Hepatocyte (in vitro differentiated cells): ENCODE measurements around the gene DISP2. TPM values are rescaled to one million over a fixed set of nuclear protein-coding genes. Genes with fewer than 3 reads are reported as not detected.

Experiments used
- DNase-seq: peaks from one replicate; pipeline ENCODE4 v3.0.0-alpha.2; 2016; ENCODE audit warnings: low spot score
- H2AFZ ChIP-seq: fragments of 200-600 bp; sonication (generic); 2 replicates; pipeline ENCODE4 v1.6.0; 2016; ENCODE audit warnings: antibody characterized with exemption, mild to moderate bottlenecking
- H3K27ac ChIP-seq: fragments of 200-600 bp; sonication (generic); 2 replicates; pipeline ENCODE4 v1.5.1; 2016; ENCODE audit warnings: mild to moderate bottlenecking
- H3K27me3 ChIP-seq: fragments of 200-600 bp; sonication (generic); 2 replicates; pipeline ENCODE4 v1.6.1; 2016
- H3K36me3 ChIP-seq: fragments of 200-600 bp; sonication (generic); replicated peaks from 2 replicates; pipeline ENCODE4 v1.5.1; 2016; ENCODE audit warnings: low read depth; ENCODE audit not compliant: insufficient read depth
- H3K4me1 ChIP-seq: fragments of 200-600 bp; sonication (generic); 2 replicates; pipeline ENCODE4 v1.5.1; 2016; ENCODE audit warnings: mild to moderate bottlenecking, moderate library complexity; ENCODE audit not compliant: insufficient read depth
- H3K4me2 ChIP-seq: fragments of 200-600 bp; sonication (generic); 2 replicates; pipeline ENCODE4 v1.6.0; 2016
- H3K4me3 ChIP-seq: fragments of 200-600 bp; sonication (generic); 2 replicates; pipeline ENCODE4 v1.5.1; 2016; ENCODE audit warnings: mild to moderate bottlenecking
- H3K79me2 ChIP-seq: fragments of 200-600 bp; sonication (generic); 2 replicates; pipeline ENCODE4 v1.6.0; 2017; ENCODE audit warnings: mild to moderate bottlenecking
- H3K9me2 ChIP-seq: fragments of 200-600 bp; sonication (generic); replicated peaks from 2 replicates; pipeline ENCODE4 v1.6.0; 2017; ENCODE audit warnings: mild to moderate bottlenecking; ENCODE audit not compliant: insufficient read depth
- H3K9me3 ChIP-seq: fragments of 200-600 bp; sonication (generic); 2 replicates; pipeline ENCODE4 v1.5.1; 2016; ENCODE audit warnings: low read depth, mild to moderate bottlenecking
- H4K20me1 ChIP-seq: fragments of 200-600 bp; sonication (generic); 2 replicates; pipeline ENCODE4 v1.6.0; 2016; ENCODE audit warnings: mild to moderate bottlenecking; ENCODE audit not compliant: insufficient read depth, poor library complexity, severe bottlenecking
- CTCF ChIP-seq: fragments of 200-600 bp; sonication (generic); IDR thresholded peaks from 2 replicates; pipeline ENCODE4 v1.5.1; 2016; ENCODE audit warnings: antibody characterized with exemption, mild to moderate bottlenecking; ENCODE audit not compliant: poor library complexity
- EZH2 ChIP-seq: fragments of 200-600 bp; sonication (generic); IDR thresholded peaks from 2 replicates; pipeline ENCODE4 v1.6.1; 2016; ENCODE audit warnings: antibody characterized with exemption, mild to moderate bottlenecking, borderline replicate concordance
- EZH2phosphoT487 ChIP-seq: fragments of 200-600 bp; sonication (generic); IDR thresholded peaks from one replicate; pipeline ENCODE4 v1.6.1; 2018; ENCODE audit warnings: antibody characterized with exemption, mild to moderate bottlenecking, low read depth, moderate library complexity; ENCODE audit not compliant: unreplicated experiment, severe bottlenecking
- WGBS: methylation state at CpG from one replicate; pipeline ENCODE4 v1.1.6; 2016; ENCODE audit warnings: low lambda C conversion rate; ENCODE audit errors: missing lambda C conversion rate; 5-methylcytosine and 5-hydroxymethylcytosine counted together
- polyA plus RNA-seq: library from polyadenylated mRNA; unstranded; fragments of >200 nt; fragmentation: Nextera tagmentation; extraction: Ambion mirVana; gene quantifications from 2 replicates; pipeline ENCODE4 v1.2.1, GENCODE V29; 2016
- total RNA-seq: library from RNA; depleted of rRNA; stranded (reverse); fragments of >200 nt; gene quantifications from 2 replicates; pipeline ENCODE4 v1.2.3, GENCODE V29; 2014

DISP2 gene
- total and polyA plus RNA-seq, 2 experiments from 2014 or later = 0.93 to 1.0 TPM

DNA sequence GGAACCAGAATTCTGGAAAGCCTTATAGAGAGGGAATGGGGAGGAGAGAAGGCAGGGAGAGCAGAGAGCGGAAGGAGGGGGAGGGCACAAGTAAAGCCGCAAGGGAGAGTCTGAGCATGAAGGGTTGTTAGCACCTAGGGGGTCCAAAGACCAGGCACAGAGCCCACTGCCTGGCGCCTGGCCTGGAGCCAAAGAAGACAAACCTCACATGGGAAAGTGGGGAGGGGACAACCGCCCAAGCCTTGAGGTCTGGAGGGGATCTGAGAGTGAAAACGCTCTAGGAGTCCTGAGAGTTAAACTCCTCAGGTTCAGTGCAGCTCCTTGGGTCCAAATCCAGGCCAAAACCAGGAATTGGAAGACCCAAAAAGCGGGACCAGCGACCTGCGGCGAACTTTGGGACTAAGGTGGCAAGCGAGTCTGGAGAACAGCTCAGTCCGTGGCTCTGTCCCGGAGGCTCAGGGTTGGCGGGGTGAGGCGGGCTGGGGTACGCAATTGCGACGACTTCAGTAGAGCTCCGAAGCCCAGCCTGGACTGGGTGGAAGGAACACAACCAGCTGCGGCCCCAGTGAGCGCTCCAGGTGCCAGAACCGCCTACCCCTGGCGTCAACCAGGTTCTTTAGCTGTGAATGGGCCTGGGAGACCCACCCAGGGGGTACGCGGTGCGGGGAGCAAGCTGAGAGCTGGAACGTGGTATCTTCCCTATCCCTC, 35.3 kb upstream of the DISP2 start:
- Histone ChIP-seq H2AFZ (no peak overlapping the region), H3K9me3 (no peaks in the 10 kb centered on the region), H3K27me3 (no peaks in the 10 kb centered on the region), H3K4me2 (peak overlapping the region; percentile 79), H4K20me1 (no peaks in the 10 kb centered on the region), H3K4me3 (no peak overlapping the region), H3K4me1 (peaks cover 17% of the 10 kb centered on the region), H3K36me3 (no peaks in the 10 kb centered on the region), H3K9me2 (no peaks in the 10 kb centered on the region), H3K27ac (no peak overlapping the region), H3K79me2 (peaks cover 19% of the 10 kb centered on the region)
- TF ChIP-seq EZH2 = no peak
- no peak for TF ChIP-seq EZH2phosphoT487
- TF ChIP-seq CTCF = no peak
- DNase-seq = no peak
- WGBS = 19% methylated on average over 26 of the region's 26 CpGs

GRCh38 chr15:40323239-40323952, 34.6 kb upstream of the DISP2 start, which contains the start of gene INAFM2:
TSS of gene INAFM2 (plus strand) at chr15:40323692. CDS start at chr15:40324056, 364 bp downstream.
- Histone ChIP-seq H3K36me3 (no peaks in the 10 kb centered on the region), H3K4me3 (peak within 1 kb of the TSS; percentile 69), H3K4me1 (peaks cover 18% of the 10 kb centered on the region), H3K27ac (no peak within 1 kb of the TSS), H3K4me2 (peak within 1 kb of the TSS; percentile 96), H3K79me2 (peaks cover 19% of the 10 kb centered on the region), H3K9me2 (no peaks in the 10 kb centered on the region), H4K20me1 (no peaks in the 10 kb centered on the region), H3K9me3 (no peaks in the 10 kb centered on the region), H2AFZ (peak within 1 kb of the TSS; percentile 78), H3K27me3 (no peaks in the 10 kb centered on the region)
- peak; percentile 95 for DNase-seq
- 1% methylated on average over 43 of the region's 103 CpGs for WGBS
- TF ChIP-seq CTCF (peak; percentile 59), EZH2 (no peak), EZH2phosphoT487 (no peak)

DNA sequence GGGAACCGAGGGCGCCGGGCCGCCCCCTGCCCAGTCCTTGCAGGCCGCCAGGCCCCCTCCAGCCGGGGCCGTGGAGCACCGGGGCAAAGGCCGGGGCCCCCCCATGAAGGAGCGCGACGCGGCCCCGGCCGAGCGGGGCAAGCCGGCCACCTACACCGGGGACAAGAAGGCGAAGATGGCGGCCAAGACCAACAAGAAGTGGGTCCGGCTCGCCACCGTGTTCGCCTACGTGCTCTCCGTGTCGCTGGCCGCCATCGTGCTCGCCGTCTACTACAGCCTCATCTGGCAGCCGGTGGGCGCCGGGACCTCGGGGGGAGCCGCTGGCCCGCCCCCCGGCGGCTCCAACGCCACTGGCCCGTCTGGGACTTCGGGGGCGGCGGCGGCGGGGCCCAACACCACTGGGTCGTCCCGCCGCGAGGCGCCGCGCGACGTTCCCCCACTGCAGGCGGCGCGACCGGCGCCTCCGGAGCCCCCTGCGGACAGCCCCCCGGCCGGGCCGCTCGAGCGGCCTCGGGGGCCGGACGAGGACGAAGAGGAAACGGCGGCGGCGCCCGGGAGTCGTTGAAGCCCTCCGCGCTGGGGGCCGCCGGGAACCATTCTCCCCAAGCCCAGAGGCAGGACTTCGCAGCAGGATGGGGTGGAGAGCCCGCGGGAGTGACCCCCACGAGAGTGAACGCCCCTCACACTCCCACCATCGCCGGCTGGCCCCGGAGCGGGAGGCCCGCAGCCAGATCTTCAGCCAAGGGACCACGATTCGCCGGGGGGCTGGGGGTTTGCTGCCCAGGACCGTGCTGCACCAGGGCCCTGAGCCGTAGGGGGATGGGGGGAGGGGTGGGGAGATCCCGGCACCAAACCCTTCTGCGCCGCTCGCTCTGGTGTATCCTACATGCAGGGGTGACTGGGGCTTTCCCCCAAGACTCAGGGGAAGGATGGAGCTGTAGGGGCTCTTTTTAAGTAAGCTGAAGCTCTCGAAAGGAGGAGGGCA, 33.8 kb upstream of the DISP2 start:
- peaks cover 25% of the 10 kb centered on the region for H3K4me1 ChIP-seq
- H3K4me2 ChIP-seq = peak overlapping the region; percentile 96
- no peak for DNase-seq
- no peaks in the 10 kb centered on the region for H3K27me3 ChIP-seq
- H3K79me2 ChIP-seq = peaks cover 19% of the 10 kb centered on the region
- no peaks in the 10 kb centered on the region for H3K36me3 ChIP-seq
- H3K9me2 ChIP-seq = no peaks in the 10 kb centered on the region
- H3K4me3 ChIP-seq = peak overlapping the region; percentile 69
- H4K20me1 ChIP-seq = no peaks in the 10 kb centered on the region
- H2AFZ ChIP-seq = peak overlapping the region; percentile 78
- H3K9me3 ChIP-seq = no peaks in the 10 kb centered on the region
- no peak overlapping the region for H3K27ac ChIP-seq
- TF ChIP-seq EZH2 (no peak), EZH2phosphoT487 (no peak), CTCF (no peak)
- 2% methylated on average over 27 of the region's 101 CpGs for WGBS
